GM21423 (cell line): ENCODE measurements around the gene LYZ.
"Not testable (repeated sequence)": the region's sequence is repeated elsewhere in the genome, so short reads cannot be mapped to it uniquely, and the experiment has no call there.

Source experiments
- ATAC-seq: cut with Tn5 transposase; IDR thresholded peaks from one replicate; pipeline ENCODE4 v1.9.1; 2021; ENCODE audit warnings: mild to moderate bottlenecking, moderate library complexity; ENCODE audit not compliant: unreplicated experiment

LYZ gene

DNA sequence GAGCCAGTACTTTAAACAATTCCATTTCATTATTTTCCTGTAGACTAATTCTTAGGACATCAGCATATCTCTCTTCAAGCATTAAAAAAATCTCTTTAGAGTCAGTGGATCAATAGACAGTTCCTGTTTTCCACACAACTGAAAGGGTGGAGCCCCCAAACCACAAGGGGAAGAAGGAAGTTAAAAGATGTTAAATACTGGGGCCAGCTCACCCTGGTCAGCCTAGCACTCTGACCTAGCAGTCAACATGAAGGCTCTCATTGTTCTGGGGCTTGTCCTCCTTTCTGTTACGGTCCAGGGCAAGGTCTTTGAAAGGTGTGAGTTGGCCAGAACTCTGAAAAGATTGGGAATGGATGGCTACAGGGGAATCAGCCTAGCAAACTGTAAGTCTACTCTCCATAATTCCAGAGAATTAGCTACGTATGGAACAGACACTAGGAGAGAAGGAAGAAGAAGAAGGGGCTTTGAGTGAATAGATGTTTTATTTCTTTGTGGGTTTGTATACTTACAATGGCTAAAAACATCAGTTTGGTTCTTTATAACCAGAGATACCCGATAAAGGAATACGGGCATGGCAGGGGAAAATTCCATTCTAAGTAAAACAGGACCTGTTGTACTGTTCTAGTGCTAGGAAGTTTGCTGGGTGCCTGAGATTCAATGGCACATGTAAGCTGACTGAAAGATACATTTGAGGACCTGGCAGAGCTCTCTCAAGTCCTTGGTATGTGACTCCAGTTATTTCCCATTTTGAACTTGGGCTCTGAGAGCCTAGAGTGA lies at the start of gene LYZ:
Gene LYZ, plus strand, starts transcription at position 220 of the 777 bp plus-strand sequence. Its CDS starts 28 bp downstream, at position 248.
- ATAC-seq = no peak

DNA sequence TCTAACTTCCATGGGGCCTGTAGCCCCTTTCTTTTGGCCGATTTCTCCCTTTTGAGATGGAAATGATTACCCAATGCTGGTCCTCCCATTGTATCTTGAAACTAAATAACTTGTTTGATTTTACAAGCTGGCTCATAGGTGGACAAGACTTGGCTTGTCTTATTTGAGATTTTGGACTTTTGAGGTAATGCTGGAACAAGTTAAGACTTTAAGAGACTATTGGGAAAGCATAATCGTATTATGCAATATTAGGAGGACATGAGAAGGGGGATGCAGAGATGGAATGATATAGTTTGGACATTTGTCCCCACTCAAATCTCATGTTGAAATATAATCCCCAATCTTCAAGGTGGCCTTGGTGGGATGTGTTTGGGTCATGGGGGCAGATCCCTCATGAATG lies 49.2 kb upstream of the LYZ start:
- no peak for ATAC-seq

DNA sequence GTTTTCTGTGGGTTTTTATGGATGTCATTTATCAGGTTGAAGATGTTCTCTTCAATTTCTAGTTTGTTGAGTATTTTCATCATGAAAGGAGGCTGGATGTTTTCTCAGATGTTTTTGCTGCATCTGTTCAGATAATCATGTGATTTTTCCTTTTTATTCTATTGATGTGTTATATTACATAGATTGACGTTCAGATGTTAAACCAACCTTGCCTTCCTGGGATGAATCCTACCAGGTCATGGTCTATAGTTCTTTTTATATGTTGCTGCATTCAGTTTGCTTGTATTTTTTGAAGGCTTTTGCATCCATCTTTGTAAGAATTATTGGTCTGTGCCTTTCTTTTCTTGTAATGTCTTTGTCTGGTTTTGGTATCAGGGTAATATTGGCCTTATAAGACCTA lies 43.9 kb upstream of the LYZ start:
- no peak for ATAC-seq

DNA sequence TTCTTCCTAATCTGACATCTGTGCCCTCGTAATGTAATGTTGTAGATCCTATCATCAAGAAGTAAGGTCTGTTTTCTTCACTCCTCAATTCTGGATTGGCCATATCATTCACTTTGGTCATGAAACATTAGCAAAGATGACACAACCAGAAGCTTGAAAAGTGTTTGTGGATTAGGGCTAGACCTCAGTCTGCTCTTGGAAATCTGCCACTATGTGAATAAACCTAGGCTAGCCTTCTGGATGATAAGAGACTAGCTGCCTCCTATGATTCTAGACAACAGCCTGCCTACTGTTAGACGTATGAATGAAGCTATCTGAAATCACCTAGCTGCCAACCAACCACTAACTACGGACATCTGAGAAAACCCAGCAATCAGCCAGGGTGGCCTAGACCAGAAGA lies 38.7 kb upstream of the LYZ start:
- ATAC-seq = no peak

DNA sequence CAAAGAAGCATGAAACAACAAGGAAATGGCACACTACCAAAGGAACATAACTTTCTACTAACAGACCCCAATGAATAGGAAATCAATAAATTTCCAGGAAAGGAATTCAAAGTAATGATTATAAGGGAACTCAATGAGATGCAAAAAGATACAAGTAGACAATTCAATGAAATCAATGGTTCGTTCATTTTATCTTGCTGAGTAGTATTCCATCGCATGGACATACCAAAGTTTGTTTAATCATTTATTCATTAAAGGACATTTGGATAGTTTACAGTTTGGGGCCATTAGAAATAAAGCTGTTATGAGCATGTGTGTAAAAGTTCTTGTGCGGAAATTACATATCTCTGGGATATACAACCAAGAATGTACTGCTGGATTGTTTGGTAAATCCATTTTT lies 35.0 kb upstream of the LYZ start:
- no peak for ATAC-seq

DNA sequence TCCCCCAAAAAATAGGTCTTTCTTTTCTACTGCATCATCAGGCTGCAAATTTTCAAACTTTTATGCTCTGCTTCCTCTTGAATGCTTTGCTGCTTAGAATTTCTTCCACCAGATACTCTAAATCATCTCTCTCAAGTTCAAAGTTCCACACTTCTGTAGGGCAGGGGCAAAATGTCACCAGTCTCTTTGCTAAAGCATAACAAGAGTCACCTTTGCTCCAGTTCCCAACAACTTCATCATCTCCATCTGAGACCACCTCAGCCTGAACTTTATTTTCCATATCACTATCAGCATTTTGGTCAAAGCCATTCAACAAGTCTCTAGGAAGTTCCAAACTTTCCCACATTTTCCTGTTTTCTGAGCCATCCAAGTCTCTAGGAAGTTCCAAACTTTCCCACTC lies 31.4 kb upstream of the LYZ start:
- ATAC-seq = not testable (repeated sequence)

DNA sequence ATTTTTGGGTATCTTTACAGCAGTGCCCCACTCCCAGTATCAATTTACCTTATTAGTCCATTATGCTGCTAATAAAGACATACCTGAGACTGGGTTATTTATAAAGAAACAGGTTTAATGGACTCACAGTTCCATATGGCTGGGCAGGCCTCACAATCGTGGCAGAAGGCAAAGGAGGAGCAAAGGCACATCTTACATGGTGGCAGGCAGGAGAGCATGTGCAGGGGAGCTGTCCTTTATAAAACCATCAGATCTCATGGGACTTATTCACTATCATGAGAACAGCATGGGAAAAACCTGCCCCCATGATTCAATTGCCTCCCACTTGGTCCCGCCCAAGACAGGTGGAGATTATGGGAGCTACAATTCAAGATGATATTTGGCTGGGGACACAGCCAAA lies 30.9 kb upstream of the LYZ start:
- ATAC-seq = not testable (repeated sequence)

DNA sequence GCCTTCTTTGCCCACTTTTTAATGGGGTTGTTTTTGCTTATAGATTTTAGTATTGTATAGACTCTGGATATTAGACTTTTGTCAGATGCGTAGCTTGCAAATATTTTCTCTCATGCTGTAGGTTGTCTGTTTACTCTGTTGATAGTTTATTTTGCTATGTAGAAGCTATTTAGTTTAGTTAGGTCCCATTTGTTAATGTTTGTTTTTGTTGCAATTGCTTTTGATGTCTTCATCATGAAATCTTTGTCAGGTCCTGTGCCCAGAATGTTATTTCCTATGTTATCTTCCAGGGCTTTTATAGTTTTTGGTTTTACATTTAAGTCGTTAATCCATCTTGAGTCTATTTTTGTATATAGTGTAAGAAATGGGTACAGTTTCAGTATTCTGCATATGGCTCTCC lies 30.0 kb upstream of the LYZ start:
- no peak for ATAC-seq

DNA sequence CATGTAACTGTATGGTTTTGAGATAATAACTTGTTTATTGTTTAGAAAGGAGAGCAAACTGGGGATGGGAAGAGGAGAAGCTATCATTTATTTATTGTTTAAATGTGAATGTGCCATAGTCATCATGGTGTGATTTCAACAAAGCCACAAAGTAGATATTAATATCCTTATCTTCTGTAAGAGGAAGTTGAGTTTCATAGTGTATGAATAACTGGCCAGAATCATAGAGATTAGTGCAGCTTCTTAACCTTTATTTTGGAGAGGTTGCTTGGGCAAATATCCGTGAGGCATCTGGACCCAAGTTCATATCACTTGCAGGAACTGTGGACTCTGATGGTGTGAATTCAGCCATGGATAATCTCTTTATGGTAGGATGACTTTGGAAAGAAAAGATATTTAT lies 26.8 kb upstream of the LYZ start:
- no peak for ATAC-seq

DNA sequence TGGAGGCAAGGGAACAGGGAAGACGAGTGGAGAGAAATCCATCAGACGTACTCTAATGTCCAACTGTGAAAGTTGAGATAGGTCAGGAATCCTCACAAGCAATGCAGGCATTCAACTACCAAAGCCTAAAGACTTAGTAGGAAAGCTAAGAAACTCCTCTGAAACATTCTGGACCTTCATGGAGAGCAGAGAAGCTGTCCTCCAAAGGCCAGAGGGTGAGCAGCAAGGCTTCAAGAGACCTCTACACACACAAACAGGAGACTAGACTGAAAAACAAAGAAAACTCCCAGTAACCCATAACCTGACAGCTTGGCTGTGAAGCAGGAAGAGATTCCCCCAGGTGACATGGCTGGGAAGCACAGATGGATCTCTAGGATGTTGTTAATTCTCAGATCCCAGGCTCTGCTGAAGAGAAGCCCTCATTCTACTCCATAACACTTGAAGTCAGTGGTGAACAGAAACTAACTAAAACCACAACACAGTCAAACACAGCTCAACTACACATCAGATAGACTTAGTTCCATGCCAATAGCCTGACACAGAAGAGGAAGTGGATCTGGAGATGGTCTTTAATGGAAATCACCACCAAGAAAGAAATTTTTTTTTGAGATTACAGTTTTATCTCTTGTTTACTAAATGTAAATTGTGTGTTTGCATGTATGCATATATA lies 23.2 kb upstream of the LYZ start:
- peak; percentile 98 for ATAC-seq

DNA sequence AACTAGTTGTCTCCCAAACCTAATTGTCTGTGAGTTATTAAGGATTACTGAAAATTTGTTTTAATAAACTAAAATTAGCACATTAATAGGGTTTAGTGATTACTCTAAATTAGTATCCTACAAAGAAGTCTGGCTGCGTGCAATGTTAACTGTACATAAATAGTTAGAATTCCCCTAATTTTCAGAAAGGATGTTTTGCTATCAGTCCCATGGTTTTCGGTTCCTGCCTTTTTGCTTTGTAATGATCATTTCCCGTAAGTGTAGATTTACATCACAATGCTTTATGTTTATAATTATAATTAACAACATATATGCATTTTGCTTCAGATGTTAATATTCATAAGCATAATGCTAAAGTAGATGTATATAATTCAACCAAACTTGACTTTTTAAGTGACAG lies 19.8 kb upstream of the LYZ start:
- ATAC-seq = no peak

DNA sequence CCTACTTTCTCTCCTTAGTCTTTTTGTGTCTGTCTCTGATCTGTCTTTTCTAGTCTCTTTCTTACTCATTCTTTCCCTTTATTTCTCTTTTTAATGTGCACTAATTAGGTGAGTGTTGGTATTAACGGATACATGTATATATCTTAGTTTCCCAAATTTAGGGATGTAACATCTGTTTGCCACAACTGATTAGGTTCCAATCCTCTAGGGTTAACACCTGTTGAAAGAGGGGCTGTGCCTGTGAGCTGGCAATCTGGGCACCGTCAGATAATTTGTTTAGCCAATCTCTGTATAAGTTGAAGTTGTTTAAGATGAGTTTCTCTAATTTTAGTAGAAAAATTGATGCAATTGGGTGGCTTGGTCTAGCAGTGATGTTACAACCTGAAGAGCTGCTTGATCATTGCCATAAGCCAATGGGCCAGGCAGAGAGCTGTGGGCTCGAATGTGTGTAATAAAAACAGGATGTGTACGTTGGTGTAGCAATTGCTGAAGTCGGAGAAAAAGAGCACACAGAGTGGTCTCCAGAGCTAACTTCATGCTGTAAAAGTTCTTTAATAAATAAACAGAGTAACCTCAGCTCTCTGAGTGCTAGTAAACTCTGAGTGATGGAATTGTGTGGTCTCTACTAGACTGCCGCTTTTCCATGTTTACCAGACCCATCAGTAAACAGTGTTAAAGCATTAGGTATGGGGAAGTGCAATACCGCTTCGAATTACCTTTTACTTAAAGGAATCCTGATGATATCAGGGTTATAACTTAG lies 18.3 kb upstream of the LYZ start:
- ATAC-seq = no peak

DNA sequence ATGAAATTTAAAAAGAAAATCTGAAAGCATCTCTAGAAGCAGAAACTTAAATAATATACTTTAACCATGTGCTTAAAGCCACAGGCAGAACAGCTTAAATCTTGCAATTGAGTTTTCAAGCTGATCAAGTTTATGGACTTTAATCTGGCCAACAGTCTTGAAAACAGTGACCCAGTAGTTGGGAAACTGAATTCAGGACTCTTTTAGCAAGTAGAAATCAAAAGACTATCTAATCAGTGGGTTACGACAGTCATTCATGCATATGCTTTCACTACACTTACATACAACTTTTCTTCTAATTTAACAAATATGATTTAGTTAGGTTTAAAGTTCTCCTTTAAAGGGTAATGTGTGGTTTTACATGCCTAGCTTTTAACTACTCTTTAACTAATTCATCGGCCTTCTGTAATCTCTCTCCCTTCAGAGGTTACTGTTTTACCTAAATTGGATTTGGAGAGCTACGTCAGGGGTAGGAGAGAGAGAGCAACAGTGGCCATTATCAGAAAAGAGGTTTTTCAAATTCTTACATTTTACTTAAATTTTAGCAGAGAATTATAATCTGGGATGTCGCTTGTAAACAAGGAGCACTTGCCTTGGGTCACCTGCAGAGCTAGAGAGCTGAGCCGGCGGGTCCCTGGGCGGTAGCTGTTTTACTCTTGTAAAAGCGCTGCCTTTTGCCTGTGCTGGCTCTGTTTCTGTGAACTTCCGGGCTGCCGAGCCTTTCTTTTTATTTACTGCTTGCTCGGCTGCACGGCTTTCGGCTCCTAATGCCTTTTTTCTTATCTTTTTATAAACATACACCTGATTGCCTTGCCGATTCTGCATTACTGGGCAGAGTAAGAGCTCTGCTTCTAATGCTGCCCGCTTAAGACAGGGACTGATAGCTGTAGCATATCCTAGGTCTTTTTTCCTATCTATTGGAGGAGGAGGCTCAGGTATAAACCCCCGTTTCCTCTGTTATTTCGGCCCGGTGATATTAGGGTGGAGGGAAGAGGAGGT lies 17.4 kb upstream of the LYZ start:
- ATAC-seq = peak; percentile 85

DNA sequence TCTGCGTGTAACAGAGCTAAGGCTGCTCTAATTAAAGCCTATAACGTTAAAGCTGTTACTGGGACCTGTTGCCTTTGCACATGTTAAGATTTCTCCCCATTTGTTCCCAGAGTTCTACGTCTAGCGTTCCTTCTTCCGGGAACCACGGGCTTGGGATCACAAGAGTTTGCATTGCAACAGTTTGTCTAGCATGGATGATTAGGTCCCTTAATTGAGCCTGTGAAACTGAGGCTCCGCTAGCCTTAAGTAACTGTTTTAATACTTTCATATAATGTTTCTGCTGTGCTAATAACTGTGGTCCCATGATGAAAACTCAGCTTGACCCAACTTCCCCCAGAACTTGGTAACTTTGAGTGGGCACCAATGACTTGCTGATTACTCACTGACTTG lies 16.7 kb upstream of the LYZ start:
- no peak for ATAC-seq

DNA sequence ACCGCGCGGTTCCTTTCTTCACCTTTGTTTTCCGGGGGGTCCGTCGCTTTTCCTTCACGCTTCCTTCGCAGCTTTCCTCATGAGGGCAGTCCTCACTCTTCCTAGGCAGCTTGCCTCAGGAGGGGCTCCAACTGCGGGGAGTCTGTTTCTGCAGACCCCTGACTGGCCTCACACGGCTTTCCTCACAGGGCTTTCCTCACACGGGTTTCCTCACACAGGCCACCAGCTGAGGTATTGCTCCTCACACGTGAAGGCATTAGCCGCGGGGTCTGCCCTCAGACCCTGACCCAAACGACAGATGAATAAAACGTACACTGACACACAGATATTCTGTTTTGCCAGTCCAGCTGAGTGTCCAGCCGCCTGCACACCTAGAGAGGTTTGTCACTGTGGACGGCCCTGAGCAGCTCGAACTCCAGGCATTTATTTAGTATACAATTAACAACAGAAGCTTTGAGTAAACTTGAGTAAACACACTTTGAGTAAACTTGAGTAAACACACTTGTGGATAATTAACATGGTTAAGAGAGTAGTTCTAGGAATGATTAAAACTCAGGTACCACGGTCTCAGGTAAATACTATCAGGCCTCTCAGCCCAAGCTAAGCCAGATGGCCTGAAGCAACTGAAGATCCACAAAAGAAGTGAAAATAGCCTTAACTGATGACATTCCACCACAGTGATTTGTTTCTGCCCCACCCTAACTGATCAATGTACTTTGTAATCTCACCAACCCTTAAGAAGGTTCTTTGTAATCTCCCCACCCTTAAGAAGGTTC lies 16.1 kb upstream of the LYZ start:
- ATAC-seq = no peak

DNA sequence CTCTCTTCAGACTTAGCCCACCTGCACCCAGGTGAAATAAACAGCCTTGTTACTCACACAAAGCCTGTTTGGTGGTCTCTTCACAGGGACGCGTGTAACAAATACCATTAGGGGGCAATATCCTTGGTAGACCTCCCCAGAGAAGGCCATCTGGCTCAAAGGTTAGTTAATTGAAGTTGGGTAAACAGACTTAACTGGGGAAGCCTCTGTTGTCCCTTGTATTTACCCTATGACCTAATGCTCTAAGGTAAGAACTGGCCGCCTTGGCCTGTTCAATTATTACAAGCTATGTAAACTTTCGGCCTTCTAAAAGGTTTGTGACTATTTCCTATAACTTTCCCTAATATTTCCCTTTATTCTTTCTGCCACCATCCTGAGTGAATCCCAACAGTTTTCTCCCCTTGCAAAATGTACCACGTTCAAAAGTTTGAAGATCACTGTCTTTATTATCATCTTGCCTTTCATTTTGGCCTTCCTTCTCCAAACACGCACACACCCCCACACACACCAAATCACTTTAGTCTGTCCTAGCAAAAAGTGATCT lies 15.3 kb upstream of the LYZ start:
- ATAC-seq = no peak

DNA sequence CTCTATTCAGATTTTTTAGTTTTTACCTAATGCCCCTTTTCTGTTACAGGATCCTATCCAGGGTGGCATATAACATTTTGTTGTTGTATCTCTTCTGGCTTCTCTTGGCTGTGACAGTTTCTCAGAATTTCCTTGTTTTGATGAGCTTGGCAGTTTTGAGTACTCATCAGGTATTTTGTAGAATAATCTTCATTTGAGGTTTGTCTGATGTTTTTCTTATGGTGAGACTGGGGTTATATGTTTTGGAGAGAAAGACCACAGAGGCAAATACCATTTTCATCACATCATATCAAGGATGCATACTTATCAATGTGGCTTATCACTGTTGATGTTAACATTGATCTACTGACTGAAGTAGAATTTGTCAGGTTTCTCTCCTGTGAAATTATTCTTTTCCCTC lies 14.0 kb upstream of the LYZ start:
- ATAC-seq = no peak

DNA sequence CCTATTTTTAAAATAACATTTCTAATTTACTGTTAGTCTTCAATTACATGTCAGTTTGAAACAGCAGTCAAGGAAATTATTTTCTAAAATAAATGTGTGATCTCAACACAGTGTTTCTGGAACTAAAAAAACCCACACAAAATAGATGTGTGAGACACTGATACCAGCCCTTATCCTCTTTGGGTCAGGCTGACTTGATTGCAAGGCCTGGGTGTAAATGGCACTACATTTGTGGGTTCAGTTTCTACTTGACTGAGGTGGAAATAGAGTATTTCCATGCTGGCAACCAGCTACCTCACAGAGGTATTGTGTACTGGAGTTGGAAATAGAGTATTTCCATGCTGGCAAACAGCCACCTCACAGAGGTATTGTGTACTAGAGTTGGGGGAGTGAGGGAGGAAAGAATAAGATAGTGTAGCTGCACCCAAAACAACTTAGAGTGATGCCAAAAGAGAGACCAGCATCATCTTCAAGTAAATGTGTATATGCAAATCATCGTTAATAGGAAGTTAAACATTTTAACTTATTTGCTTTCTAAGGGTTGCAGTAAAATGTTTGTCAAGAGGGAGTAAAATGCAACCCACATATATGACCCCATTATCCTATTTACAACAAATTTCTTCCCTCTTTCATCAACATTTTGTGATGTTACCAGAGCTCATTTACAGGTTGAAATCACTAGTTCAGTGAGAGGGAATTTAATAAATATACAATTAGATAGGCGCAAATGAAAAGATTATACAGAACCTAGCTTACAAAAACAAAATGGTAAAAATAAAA lies 10.7 kb upstream of the LYZ start:
- ATAC-seq = no peak
